ENCODE results near the gene HJV.

DNA sequence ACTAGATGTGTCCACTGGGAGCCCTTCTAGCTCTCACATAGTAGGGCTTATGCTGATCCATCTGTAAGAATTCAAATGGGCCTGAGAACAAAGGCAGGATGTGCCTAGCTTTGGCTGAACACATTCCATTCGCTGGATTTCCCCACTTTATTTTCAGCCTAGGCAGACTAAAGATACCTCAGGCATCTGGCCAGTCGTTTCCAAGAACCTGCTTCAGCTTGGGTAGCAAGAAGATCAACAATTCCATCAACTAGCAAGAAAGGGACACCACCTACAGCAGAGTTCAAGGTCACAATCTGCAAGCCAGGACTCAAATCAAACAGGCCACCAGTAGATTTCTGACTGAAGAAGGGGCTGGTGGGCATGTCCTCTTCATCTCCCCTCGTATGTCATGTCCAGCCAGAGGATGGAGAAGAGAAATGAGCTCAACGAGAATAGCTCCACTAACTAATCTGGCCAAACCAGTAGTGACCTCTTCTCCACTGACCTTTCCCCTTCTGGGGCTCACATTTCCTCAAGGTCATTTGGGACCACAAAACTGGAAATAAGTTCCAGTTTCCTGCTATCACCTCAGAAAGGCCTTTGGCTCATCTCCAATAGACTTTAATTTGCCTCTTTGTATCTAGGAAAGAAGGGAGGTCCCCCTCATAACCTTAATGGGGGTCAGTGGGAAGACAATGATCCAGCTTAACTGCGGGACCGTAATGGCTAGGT lies 39.4 kb downstream of the HJV start:
- TF ChIP-seq, protein P1, sequence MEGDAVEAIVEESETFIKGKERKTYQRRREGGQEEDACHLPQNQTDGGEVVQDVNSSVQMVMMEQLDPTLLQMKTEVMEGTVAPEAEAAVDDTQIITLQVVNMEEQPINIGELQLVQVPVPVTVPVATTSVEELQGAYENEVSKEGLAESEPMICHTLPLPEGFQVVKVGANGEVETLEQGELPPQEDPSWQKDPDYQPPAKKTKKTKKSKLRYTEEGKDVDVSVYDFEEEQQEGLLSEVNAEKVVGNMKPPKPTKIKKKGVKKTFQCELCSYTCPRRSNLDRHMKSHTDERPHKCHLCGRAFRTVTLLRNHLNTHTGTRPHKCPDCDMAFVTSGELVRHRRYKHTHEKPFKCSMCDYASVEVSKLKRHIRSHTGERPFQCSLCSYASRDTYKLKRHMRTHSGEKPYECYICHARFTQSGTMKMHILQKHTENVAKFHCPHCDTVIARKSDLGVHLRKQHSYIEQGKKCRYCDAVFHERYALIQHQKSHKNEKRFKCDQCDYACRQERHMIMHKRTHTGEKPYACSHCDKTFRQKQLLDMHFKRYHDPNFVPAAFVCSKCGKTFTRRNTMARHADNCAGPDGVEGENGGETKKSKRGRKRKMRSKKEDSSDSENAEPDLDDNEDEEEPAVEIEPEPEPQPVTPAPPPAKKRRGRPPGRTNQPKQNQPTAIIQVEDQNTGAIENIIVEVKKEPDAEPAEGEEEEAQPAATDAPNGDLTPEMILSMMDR (IDR thresholded peaks at IDR 0.05; ENCODE audit: insufficient read depth, low read length), result no peak
- TF ChIP-seq GABPA (IDR thresholded peaks at IDR 0.05; ENCODE audit: low read depth) (no peak), POLR2AphosphoS5 (IDR thresholded peaks at IDR 0.05; ENCODE audit: low read depth) (no peak), REST (IDR thresholded peaks at IDR 0.05; ENCODE audit: insufficient replicate concordance, low read depth) (no peak)

Data from HL-60 (cell line).